Subcutaneous abdominal adipose tissue (tissue), 5 donors: ENCODE results near the gene CFAP74.
"Not testable (repeated sequence)": the region's sequence is repeated elsewhere in the genome, so short reads cannot be mapped to it uniquely, and the experiment has no call there.

Experiments
- H3K27ac ChIP-seq: one replicate; pipeline ENCODE4 v1.7.0; 2013; ENCODE audit warnings: low read depth, mild to moderate bottlenecking, inconsistent platforms, low read length, moderate library complexity
- H3K27me3 ChIP-seq, 5 donors: one replicate each; pipeline ENCODE4 v1.7.0; 2013; ENCODE audit warnings: low read length in 5 of 5, inconsistent platforms in 1 of 5; ENCODE audit not compliant: control insufficient read depth in 5 of 5, insufficient read depth in 4 of 5
- H3K36me3 ChIP-seq, 5 donors: one replicate each; pipeline ENCODE4 v1.7.0; 2013; ENCODE audit warnings: low read length in 5 of 5; ENCODE audit not compliant: control insufficient read depth in 5 of 5, insufficient read depth in 5 of 5
- H3K4me1 ChIP-seq, 5 donors: one replicate each; pipeline ENCODE4 v1.7.0; 2013; ENCODE audit warnings: low read length in 5 of 5, mild to moderate bottlenecking in 3 of 5, moderate library complexity in 1 of 5; ENCODE audit not compliant: control insufficient read depth in 5 of 5, insufficient read depth in 5 of 5
- H3K4me3 ChIP-seq, 5 donors: one replicate each; pipeline ENCODE4 v1.7.0; 2013; ENCODE audit warnings: low read length in 5 of 5, low read depth in 1 of 5
- H3K9ac ChIP-seq, 5 donors: one replicate each; pipeline ENCODE4 v1.7.0; 2013; ENCODE audit warnings: low read length in 5 of 5, mild to moderate bottlenecking in 4 of 5, moderate library complexity in 3 of 5
- H3K9me3 ChIP-seq, 5 donors: one replicate each; pipeline ENCODE4 v1.7.0; 2013; ENCODE audit warnings: low read length in 5 of 5; ENCODE audit not compliant: control insufficient read depth in 5 of 5
- donor health status: healthy.
- donor health status: healthy.
- donor health status: healthy.
- donor health status: healthy.
- donor health status: healthy.

The CFAP74 gene

DNA sequence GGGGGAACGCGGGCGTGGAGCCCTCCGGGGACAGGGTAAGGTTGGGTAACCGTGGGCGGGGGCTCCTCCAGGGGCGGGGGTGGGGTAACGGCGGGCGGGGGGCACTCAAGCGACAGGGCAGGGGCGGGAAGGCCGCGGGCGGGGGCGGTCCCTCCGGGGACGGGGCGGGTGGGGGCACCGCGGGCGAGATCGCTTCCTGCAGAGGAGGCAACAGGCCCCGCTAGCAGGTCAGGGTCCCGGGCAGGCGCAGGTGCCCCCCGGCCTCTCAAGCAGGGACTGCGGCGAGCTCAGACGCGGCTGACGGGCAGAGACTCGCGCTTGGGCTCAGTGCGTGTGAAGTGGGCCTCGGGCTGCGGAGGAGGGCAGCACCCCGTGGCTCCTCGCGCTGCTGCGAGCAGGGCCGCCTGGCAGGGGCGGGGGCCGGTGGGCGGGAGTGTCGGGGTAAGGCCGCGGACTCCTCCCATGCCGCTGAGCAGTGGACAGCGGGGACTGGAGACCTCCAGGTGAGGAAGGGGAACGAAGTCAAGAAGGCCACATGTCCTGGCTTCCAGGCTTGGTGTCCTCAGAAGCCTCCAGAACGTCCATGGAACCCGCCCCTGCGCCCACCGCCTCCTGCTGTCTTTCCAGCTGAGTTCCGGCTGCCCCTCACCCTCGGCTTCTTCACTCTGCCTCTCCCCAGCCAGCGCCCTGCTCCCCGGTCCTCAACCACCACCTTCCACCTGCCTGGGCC is 112.1 kb downstream of the CFAP74 start:
- no peaks in the 10 kb centered on the region for H3K36me3 ChIP-seq
- H3K9ac ChIP-seq, result peak overlapping the region in 4 of 5 donors; percentile 65 to 86 (median 75)
- peak overlapping the region; percentile 64 to 89 (median 73) for H3K4me3 ChIP-seq
- peak overlapping the region; percentile 65 for H3K27ac ChIP-seq
- peaks cover 5 to 53% (median 50%) of the 10 kb centered on the region in 5 donors for H3K4me1 ChIP-seq
- peaks cover 0 to 10% (median 5%) of the 10 kb centered on the region in 5 donors for H3K27me3 ChIP-seq
- no peaks in the 10 kb centered on the region for H3K9me3 ChIP-seq

DNA sequence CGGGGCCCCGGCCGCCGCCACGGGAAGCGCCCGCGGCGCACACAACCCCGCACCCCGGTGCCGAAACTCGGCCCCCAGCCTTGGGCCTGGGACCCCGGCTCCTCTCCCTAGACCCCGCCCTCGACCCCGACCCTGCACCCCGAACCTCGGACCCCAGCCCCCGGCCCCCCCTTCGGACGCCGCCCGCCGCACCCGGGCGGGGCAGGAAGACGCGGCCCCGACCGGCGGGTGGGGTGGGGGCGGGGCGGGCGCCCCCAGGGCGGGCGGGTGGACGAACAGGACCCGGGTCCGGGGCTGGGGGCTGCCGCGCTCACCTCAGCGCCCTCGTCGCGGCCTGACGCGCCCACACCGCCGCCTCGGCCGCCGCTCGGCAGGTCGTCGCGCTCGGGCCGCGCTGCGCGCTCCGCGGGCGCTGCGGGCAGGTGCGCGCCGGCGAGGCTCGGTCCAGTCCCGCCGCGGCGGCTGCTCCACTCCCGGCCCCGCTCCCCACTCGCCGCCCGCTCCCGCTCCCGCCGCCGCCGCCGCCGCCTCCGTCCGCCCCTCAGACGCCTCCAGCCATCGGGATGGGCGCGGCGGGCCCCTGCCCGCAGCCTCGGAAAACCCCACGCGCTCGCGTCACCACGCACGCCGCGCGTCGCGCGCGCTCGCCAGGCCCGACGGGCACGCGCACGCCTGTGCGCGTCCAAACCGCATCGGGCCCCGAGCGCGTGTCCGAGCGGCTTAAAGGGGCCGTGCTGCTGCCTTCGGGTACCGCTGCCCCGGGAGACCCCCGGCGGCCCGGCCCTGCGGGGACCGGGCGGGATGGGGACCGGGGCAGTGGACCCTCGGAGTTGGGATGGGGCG is 112.9 kb downstream of the CFAP74 start, which contains the start of gene GNB1:
GNB1 (minus strand) TSS at position 582 of the 843 bp plus-strand sequence. CDS start 65,634 bp downstream, outside the sequence.
- peak within 1 kb of the TSS in 4 of 5 donors; percentile 89 to 98 (median 94) for H3K9ac ChIP-seq
- H3K27ac ChIP-seq, result peak within 1 kb of the TSS; percentile 86
- H3K4me3 ChIP-seq, result peak within 1 kb of the TSS; percentile 73 to 89 (median 82)
- peaks cover 5 to 60% (median 52%) of the 10 kb centered on the region in 5 donors for H3K4me1 ChIP-seq
- H3K36me3 ChIP-seq, result no peaks in the 10 kb centered on the region
- H3K27me3 ChIP-seq, result peaks cover 0 to 6% (median 3%) of the 10 kb centered on the region in 5 donors
- H3K9me3 ChIP-seq, result no peaks in the 10 kb centered on the region

DNA sequence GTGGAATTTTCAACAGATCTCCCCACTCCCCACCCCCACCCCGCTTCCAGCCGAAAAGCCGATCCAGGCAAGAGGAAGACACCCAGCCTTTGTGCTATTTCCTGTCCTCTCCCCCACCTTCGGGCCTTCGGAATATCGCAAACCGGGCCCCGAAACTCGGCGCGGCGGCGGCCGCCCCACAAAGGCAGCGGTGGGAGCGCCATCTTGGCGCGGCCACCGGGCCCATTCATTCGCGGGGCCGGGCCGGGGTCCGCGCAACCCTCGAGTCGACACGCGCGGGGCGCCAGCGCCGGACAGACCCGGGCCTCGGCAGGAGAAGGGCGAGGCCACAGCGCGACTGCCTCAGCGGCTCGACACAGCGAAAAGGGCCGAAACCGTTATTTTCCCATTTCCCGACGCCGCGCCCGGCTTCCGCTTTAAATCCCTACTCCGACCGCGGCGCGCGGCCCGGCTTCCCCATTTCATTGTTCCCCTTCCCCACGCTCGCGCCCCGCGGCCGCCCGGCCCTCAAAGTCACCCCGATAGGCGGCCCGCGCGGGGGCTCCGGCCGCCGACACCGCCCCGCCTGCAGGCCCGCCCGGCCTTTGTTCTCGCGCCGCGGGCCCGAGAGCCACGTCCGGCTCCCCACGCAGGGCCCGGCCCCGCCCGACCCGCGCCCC is 113.6 kb downstream of the CFAP74 start:
- H3K27ac ChIP-seq, result peak overlapping the region; percentile 86
- H3K27me3 ChIP-seq, result no peaks in the 10 kb centered on the region
- no peaks in the 10 kb centered on the region for H3K9me3 ChIP-seq
- H3K4me1 ChIP-seq, result peaks cover 5 to 58% (median 48%) of the 10 kb centered on the region in 5 donors
- H3K4me3 ChIP-seq, result peak overlapping the region; percentile 72 to 89 (median 82)
- H3K9ac ChIP-seq, result peak overlapping the region; percentile 43 to 98 (median 92)
- H3K36me3 ChIP-seq, result no peaks in the 10 kb centered on the region

DNA sequence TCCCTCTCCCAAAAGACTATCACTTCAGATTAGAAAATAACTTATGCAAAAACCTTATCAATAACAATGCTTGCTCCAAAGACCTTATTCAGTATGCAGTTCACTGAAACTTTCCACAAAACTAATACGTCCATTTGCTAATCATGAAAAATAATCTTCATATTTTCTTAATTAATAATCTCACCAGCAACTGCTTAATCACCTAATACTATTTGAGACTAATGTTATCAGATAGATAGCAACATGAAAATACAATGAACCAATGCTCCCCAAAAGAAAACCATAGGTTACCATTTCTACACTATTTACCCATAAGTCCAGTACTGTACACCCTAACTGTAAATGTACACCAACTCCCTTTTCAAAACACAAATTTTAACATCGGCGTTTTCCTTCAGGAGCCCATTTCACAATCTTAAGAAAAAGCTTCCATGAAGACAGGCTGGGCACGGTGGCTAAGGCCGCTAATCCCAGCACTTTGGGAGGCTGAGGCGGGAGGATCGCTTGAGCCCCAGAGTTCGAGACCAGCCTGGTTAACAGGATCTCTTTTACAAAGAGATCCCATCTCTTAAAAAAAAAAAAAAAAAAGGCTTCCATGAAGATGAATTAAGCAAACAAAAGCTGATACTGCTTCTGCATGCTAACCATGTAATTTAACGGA is 114.4 kb downstream of the CFAP74 start:
- Histone ChIP-seq H3K27ac (peak overlapping the region; percentile 86), H3K27me3 (no peaks in the 10 kb centered on the region), H3K9me3 (no peaks in the 10 kb centered on the region), H3K4me3 (peak overlapping the region; percentile 72 to 89 (median 82)), H3K36me3 (no peaks in the 10 kb centered on the region), H3K4me1 (peaks cover 5 to 53% (median 41%) of the 10 kb centered on the region in 5 donors), H3K9ac (peak overlapping the region; percentile 43 to 98 (median 92))

DNA sequence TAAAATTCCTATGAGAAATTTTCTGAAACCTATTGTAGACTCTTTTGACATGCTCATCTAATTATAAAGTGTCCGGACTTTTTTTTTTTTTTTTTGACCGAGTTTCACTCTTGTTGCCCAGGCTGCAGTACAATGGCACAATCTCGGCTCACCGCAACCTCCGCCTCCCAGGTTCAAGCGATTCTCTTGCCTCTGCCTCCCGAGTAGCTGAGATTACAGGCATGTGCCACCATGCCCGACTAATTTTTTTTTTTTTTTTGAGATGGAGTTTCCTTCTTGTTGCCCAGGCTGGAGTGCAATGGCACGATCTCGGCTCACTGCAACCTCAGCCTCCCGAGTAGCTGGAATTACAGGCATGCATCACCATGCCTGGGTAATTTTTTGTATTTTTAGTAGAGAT is 119.7 kb downstream of the CFAP74 start:
- H3K27me3 ChIP-seq, H3K27ac ChIP-seq, H3K36me3 ChIP-seq, H3K9ac ChIP-seq, H3K9me3 ChIP-seq, H3K4me3 ChIP-seq: not testable (repeated sequence)
- peaks cover 17 to 59% (median 54%) of the 10 kb centered on the region in 5 donors for H3K4me1 ChIP-seq

DNA sequence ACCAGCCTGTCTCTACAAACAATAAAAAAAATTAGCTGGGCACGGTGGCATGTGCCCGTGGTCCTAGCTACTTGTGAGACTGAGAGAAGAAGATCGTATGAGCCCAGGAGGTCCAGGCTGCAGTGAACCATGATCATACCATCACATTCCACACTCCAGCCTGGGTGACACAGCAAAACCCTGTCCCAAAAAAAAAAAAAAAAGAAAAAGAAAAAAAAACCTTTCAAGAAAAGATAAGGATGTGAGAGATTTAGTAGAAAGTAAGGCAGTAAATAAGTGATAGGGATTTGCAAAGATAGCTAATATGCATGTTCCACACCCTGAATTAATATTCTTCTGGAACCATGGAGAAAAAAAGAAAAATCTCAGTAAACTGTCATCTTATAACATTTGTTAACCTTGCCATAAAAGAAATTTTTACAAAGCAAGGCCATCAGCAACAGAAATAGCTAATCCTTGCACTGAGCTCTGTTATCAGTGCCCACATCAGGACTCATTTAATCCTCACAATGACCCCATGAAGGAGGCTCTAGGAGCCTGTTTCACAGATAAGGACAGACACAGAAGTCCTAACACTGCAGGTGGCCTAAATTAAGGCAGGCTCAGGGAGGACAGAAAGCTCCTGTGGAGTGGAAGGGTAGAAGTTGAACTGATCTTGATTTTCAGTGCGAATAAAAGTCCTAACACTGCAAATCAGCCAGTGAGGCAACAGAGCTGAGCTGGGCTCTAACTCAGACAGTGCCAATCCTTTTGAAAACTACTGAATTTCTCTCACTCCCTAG is 120.3 kb downstream of the CFAP74 start:
- H3K27ac ChIP-seq, result no peak overlapping the region
- H3K4me3 ChIP-seq, result no peak overlapping the region
- H3K4me1 ChIP-seq, result peaks cover 17 to 59% (median 50%) of the 10 kb centered on the region in 5 donors
- no peaks in the 10 kb centered on the region for H3K9me3 ChIP-seq
- H3K36me3 ChIP-seq, result peaks cover 0 to 2% (median 0%) of the 10 kb centered on the region in 5 donors
- H3K27me3 ChIP-seq, result no peaks in the 10 kb centered on the region
- peak overlapping the region in 2 of 5 donors; percentile 16 to 28 for H3K9ac ChIP-seq

GRCh38 chr1:1881727-1882126 is 121.9 kb downstream of the CFAP74 start:
- Histone ChIP-seq H3K36me3 (peaks cover 0 to 2% (median under 1%) of the 10 kb centered on the region in 5 donors), H3K27me3 (no peaks in the 10 kb centered on the region), H3K9me3 (no peaks in the 10 kb centered on the region), H3K4me1 (peaks cover 17 to 54% (median 40%) of the 10 kb centered on the region in 5 donors), H3K9ac (no peak overlapping the region), H3K4me3 (no peak overlapping the region), H3K27ac (peak overlapping the region; percentile 3)

DNA sequence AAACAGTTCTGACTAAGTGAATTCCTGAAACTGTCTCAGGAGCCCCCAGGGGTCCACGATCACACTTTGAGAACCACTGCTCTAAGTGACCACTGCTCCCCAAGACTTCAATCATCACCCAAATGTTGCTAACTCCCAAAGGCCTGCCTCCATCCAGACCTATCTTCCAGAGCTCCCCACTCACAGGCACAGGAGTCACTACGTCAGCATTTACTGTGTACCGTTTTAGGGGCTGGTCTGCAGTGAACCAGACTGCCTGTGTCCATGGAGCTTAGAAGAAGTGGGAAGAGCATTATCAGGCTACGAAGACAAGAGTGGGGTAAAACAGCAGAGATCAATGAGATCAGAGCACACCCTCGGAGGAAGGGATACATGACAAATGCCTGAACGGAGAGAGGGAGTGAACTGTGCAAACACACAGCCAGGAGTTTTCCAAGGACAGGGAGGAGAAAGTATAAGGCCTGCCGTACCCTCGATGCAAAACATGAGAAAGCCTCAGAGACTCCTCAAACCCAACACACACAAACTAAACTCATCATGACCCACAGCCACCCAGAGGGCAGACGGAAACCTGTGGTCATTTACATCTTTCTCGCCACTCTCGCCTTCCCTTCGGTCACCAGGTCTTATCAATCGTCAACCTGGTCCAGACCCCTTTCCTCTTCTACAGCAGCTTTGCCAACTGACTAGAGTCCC is 122.8 kb downstream of the CFAP74 start:
- H3K4me1 ChIP-seq, result peaks cover 19 to 60% (median 49%) of the 10 kb centered on the region in 5 donors
- no peaks in the 10 kb centered on the region for H3K27me3 ChIP-seq
- H3K36me3 ChIP-seq, result peaks cover 0 to 11% (median 10%) of the 10 kb centered on the region in 5 donors
- H3K4me3 ChIP-seq, result peak overlapping the region in 2 of 5 donors; percentile 3 to 10
- no peaks in the 10 kb centered on the region for H3K9me3 ChIP-seq
- no peak overlapping the region for H3K27ac ChIP-seq
- H3K9ac ChIP-seq, result peak overlapping the region in 1 of 5 donors; percentile 15
